Liver (tissue), 9 donors: ENCODE measurements around the gene RBM34. TPM values are rescaled to one million over a fixed set of nuclear protein-coding genes. Genes with fewer than 3 reads are reported as not detected.

Experiments
- DNase-seq: peaks from one replicate; pipeline ENCODE4 v3.0.0-alpha.2; 2017; ENCODE audit warnings: low spot score
- H3K27ac ChIP-seq, 2 donors: one replicate each; pipeline ENCODE4 v1.7.0; 2013; ENCODE audit warnings: inconsistent platforms in 2 of 2, low read length in 2 of 2, control low read depth in 1 of 2, low read depth in 1 of 2, mild to moderate bottlenecking in 1 of 2
- H3K27me3 ChIP-seq, 4 donors: one replicate each; pipeline versions ENCODE4 v1.6.1 to v1.7.0; 2013; ENCODE audit warnings: low read length in 3 of 4, inconsistent platforms in 1 of 4, mild to moderate bottlenecking in 1 of 4, moderate library complexity in 1 of 4; ENCODE audit not compliant: control insufficient read depth in 4 of 4, insufficient read depth in 4 of 4
- H3K36me3 ChIP-seq, 4 donors: one replicate each; pipeline versions ENCODE4 v1.6.1 to v1.7.0; 2013; ENCODE audit warnings: low read length in 3 of 4, mild to moderate bottlenecking in 3 of 4, low read depth in 1 of 4, moderate library complexity in 1 of 4; ENCODE audit not compliant: control insufficient read depth in 4 of 4, insufficient read depth in 3 of 4
- H3K4me1 ChIP-seq, 4 donors: one replicate each; pipeline versions ENCODE4 v1.6.1 to v1.7.0; 2013; ENCODE audit warnings: low read length in 3 of 4, mild to moderate bottlenecking in 3 of 4, moderate library complexity in 1 of 4; ENCODE audit not compliant: control insufficient read depth in 4 of 4, insufficient read depth in 4 of 4
- H3K4me3 ChIP-seq, 3 donors: one replicate each; pipeline versions ENCODE4 v1.6.1 to v1.7.0; 2013; ENCODE audit warnings: low read length in 3 of 3, control low read depth in 1 of 3, low read depth in 1 of 3, mild to moderate bottlenecking in 1 of 3
- H3K9ac ChIP-seq, 2 donors: one replicate each; pipeline ENCODE4 v1.7.0; 2013; ENCODE audit warnings: low read length in 2 of 2, mild to moderate bottlenecking in 2 of 2, moderate library complexity in 2 of 2, control low read depth in 1 of 2, low read depth in 1 of 2
- H3K9me3 ChIP-seq, 4 donors: one replicate each; pipeline versions ENCODE4 v1.6.1 to v1.7.0; 2013; ENCODE audit warnings: low read length in 3 of 4; ENCODE audit not compliant: control insufficient read depth in 4 of 4
- CTCF ChIP-seq: fragments of 150-350 bp; IDR thresholded peaks from 2 replicates; pipeline ENCODE4 v1.5.1; 2017; ENCODE audit warnings: improper control_type of control experiment, low read depth, low read length; ENCODE audit not compliant: missing input control
- EGR1 ChIP-seq, 2 donors: IDR thresholded peaks; 2 replicates each; pipeline ENCODE4 v1.6.1; 2016 to 2018; ENCODE audit warnings: antibody characterized with exemption in 2 of 2, low read depth in 2 of 2
- FOXA1 ChIP-seq: IDR thresholded peaks from 2 replicates; pipeline ENCODE4 v1.6.1; 2016; ENCODE audit warnings: antibody characterized with exemption
- FOXA2 ChIP-seq: IDR thresholded peaks from 2 replicates; pipeline ENCODE4 v1.6.1; 2016; ENCODE audit warnings: antibody characterized with exemption
- HNF4A ChIP-seq, 2 donors: conservative IDR thresholded peaks; 2 replicates each; pipeline ENCODE4 v1.6.1; 2016; ENCODE audit warnings: antibody characterized with exemption in 2 of 2, mild to moderate bottlenecking in 2 of 2
- RAD21 ChIP-seq, 2 donors: IDR thresholded peaks; 2 replicates each; pipeline ENCODE4 v1.6.1; 2016; ENCODE audit warnings: antibody characterized with exemption in 2 of 2, mild to moderate bottlenecking in 2 of 2
- SP1 ChIP-seq: IDR thresholded peaks from 2 replicates; pipeline ENCODE4 v1.6.1; 2018; ENCODE audit warnings: antibody characterized with exemption, mild to moderate bottlenecking
- TAF1 ChIP-seq: conservative IDR thresholded peaks from 2 replicates; pipeline ENCODE4 v1.6.1; 2016; ENCODE audit warnings: antibody characterized with exemption, mild to moderate bottlenecking
- ZBTB33 ChIP-seq: IDR thresholded peaks from 2 replicates; pipeline ENCODE4 v1.6.1; 2016; ENCODE audit warnings: antibody characterized with exemption
- WGBS: extraction: QIAGEN DNeasy Blood & Tissue Kit; methylation state at CpG from one replicate; pipeline ENCODE4 v1.1.7; 2013; 5-methylcytosine and 5-hydroxymethylcytosine counted together
- polyA plus RNA-seq, 2 donors: library from polyadenylated mRNA; stranded (reverse) in 1 of 2; unstranded in 1 of 2; fragments of 200-250 nt in 1 of 2; fragments of >200 nt in 1 of 2; fragmentation: Nextera tagmentation in 1 of 2; extraction: Ambion mirVana in 1 of 2; gene quantifications; one replicate each; pipeline versions ENCODE4 v1.2.1 to v1.2.3, GENCODE V29; 2013 to 2015
- total RNA-seq, 2 donors: library from RNA; depleted of rRNA; stranded (reverse); fragments of >200 nt; gene quantifications; one replicate each; pipeline ENCODE4 v1.2.3, GENCODE V29; 2014
- donor health status: healthy.
- donor health status: healthy.
- donor health status: healthy.
- donor health status: healthy.
- donor health status: healthy.

The RBM34 gene
- total and polyA plus RNA-seq, 4 donors: 15.6 to 30.2 (median 18.8) TPM

GRCh38 chr1:235105051-235106043 lies 55.7 kb downstream of the RBM34 start:
- 88% methylated on average over 12 of the region's 12 CpGs for WGBS
- Histone ChIP-seq H3K4me1 (peaks cover 0 to 8% (median 2%) of the 10 kb centered on the region in 4 donors), H3K36me3 (peaks cover 3 to 24% (median 8%) of the 10 kb centered on the region in 4 donors), H3K27ac (no peak overlapping the region), H3K4me3 (no peak overlapping the region), H3K9ac (no peak overlapping the region), H3K27me3 (no peaks in the 10 kb centered on the region), H3K9me3 (no peaks in the 10 kb centered on the region)
- no peak for DNase-seq
- TF ChIP-seq ZBTB33 (no peak), CTCF (no peak), HNF4A (conservative IDR thresholded peaks at IDR 0.05) (no peak), TAF1 (no peak)

- Histone ChIP-seq H3K27ac (no peak overlapping the region), H3K4me3 (no peak overlapping the region), H3K27me3 (no peaks in the 10 kb centered on the region), H3K36me3 (peaks cover 0 to under 1% (median 0%) of the 10 kb centered on the region in 4 donors), H3K9me3 (no peaks in the 10 kb centered on the region), H3K9ac (no peak overlapping the region), H3K4me1 (peaks cover 0 to 8% (median 2%) of the 10 kb centered on the region in 4 donors)
- DNase-seq: no peak
- TF ChIP-seq SP1: no peak
- 85% methylated on average over 4 of the region's 4 CpGs for WGBS
These were observed 58.0 kb downstream of the RBM34 start for GRCh38 chr1:235102993-235103411.

- no peak overlapping the region for H3K4me3 ChIP-seq
- WGBS: 95% methylated on average over 3 of the region's 3 CpGs
- H3K27ac ChIP-seq: no peak overlapping the region
- H3K9ac ChIP-seq: no peak overlapping the region
- no peaks in the 10 kb centered on the region for H3K36me3 ChIP-seq
- H3K4me1 ChIP-seq: peaks cover 0 to 8% (median 2%) of the 10 kb centered on the region in 4 donors
- no peaks in the 10 kb centered on the region for H3K9me3 ChIP-seq
- no peaks in the 10 kb centered on the region for H3K27me3 ChIP-seq
- TF ChIP-seq FOXA2: no peak
- no peak for TF ChIP-seq RAD21 (IDR thresholded peaks at IDR 0.05)
- TF ChIP-seq FOXA1: no peak
- TF ChIP-seq EGR1 (IDR thresholded peaks at IDR 0.05; ENCODE audit: low read depth in 2 of 2): no peak
- TF ChIP-seq ZBTB33: no peak
- no peak for DNase-seq
These were observed 58.8 kb downstream of the RBM34 start for GRCh38 chr1:235102259-235102582.
